CD4-positive, alpha-beta T cell treated with Interleukin-6 at 100 ng/mL for 8 hours (primary cell): ENCODE results near the gene DPF1.

Experiments
- DNase-seq: peaks from one replicate; pipeline ENCODE4 v3.0.0-alpha.2; 2020; ENCODE audit warnings: mixed read lengths, low spot score

DPF1 gene

DNA sequence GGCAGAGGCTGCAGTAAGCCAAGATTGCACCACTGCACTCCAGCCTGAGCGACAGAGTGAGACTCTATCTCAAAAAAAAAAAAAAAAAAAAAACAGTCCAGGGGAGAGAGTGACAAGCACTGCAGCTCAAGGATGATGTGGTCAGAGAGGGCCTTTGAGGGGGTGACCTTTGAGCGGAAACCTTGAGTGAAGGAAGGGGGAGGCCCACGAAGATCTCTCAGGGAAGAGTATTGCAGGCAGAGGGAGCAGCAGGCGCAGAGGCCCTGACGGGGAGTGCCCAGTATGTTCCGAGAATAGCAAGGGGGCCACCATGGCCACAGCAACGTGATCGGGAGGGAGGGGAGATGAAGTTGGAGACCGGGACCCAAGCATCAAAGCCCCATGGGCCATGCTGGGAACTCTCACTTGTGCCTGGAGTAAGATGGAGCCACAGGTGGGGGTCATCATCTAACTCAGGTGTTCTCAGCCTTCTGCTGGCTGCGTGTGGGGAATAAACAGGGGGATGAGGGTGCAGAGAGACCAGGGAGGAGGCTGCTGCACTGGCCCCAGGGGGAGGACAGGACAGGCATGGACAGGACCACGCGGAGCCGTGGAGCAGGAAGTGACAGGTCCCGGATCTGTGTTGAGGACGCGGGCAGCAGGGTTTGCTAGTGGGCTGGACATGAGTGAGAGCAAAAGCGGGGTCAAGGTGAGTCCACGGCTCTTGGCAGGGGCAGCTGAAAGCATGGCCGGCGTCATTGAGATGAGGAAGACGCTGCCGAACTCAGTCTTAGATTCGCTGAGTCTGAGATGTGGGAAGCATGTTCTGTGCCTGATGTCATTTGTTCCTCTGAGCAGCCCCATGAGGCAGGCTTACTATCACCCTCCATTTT lies 60.4 kb downstream of the DPF1 start:
- DNase-seq = no peak

DNA sequence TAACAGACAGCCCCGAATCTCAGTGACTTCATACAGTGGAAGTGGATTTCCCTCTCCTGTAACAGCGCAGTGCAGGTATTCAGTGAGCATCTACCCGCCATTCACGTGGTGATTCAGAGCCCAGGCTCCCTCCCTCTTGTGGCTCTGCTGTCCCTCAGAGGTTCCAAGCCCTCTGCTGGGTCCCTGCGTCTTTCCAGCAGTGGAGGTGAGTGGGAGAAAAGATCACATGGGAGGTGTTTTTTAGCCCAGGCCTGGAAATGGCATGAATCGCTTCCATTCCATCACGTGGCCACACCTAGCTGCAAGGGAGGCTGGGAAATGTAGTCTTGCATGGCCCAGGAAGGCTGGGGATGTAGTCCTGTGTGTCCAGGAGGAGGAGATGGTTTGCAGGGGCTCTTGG lies 61.4 kb downstream of the DPF1 start:
- no peak for DNase-seq

DNA sequence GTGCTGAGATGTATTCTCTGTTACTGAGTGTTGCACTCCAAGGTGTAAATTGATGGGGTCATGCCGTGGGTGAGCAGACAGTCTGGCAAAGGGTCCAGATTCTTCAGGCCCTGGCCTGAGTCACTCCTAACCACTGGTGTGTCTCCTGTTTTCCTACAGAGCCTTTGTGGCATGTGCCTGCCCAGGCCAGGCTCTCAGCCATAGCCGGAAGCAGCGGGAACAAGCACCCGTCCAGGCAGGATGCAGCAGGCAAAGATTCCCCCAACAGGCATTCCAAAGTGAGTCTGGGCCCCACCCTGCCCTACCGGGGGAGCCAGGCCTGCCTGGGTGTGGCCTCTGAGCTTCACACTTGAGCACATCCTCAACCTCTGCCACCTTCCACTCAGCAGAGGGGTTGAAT lies 61.9 kb downstream of the DPF1 start:
- no peak for DNase-seq
